Suprapubic skin (tissue), 4 donors: ENCODE results near the gene ARID1B. TPM values are rescaled to one million over a fixed set of nuclear protein-coding genes. Genes with fewer than 3 reads are reported as not detected.

Experiments
- DNase-seq, 2 donors: peaks; one replicate each; pipeline ENCODE4 v3.0.0-alpha.2; 2019; ENCODE audit warnings: low spot score in 2 of 2
- H3K27ac ChIP-seq: fragments of 200-600 bp; sonication (generic); one replicate; pipeline ENCODE4 v1.5.1; 2019
- H3K27me3 ChIP-seq: fragments of 200-600 bp; sonication (generic); one replicate; pipeline ENCODE4 v1.5.1; 2019
- H3K36me3 ChIP-seq: fragments of 200-600 bp; sonication (generic); one replicate; pipeline ENCODE4 v1.5.1; 2019
- H3K4me1 ChIP-seq: fragments of 200-600 bp; sonication (generic); one replicate; pipeline ENCODE4 v1.5.1; 2019
- H3K4me3 ChIP-seq: fragments of 200-600 bp; sonication (generic); one replicate; pipeline ENCODE4 v1.5.1; 2019; ENCODE audit warnings: mild to moderate bottlenecking
- H3K9me3 ChIP-seq: fragments of 200-600 bp; sonication (generic); one replicate; pipeline ENCODE4 v1.5.1; 2019
- CTCF ChIP-seq, 2 donors: fragments of 200-600 bp in 1 of 2; fragments of 450-650 bp in 1 of 2; sonication (generic) in 1 of 2; IDR thresholded peaks; one replicate each; pipeline ENCODE4 v1.5.1; 2016 to 2019; ENCODE audit warnings: antibody characterized with exemption in 2 of 2, mild to moderate bottlenecking in 1 of 2, moderate library complexity in 1 of 2
- EP300 ChIP-seq: sonication (generic); formaldehyde crosslinking; IDR thresholded peaks from one replicate; pipeline ENCODE4 v1.6.1; 2017; ENCODE audit warnings: antibody characterized with exemption
- POLR2A ChIP-seq, 2 donors: fragments of 450-650 bp; IDR thresholded peaks; one replicate each; pipeline ENCODE4 v1.6.1; 2017; ENCODE audit warnings: antibody characterized with exemption in 2 of 2, mild to moderate bottlenecking in 2 of 2, moderate library complexity in 2 of 2
- POLR2AphosphoS5 ChIP-seq, 3 donors: sonication (generic); formaldehyde crosslinking; IDR thresholded peaks; one replicate each; pipeline ENCODE4 v1.6.1; 2017; ENCODE audit warnings: antibody characterized with exemption in 3 of 3
- WGBS: methylation state at CpG from one replicate; pipeline ENCODE4 v1.1.5; 2018; 5-methylcytosine and 5-hydroxymethylcytosine counted together
- total RNA-seq, 4 donors: library from RNA; depleted of rRNA; stranded (reverse); fragments of >200 nt; gene quantifications; one replicate each; pipeline ENCODE4 v1.1.0, GENCODE V29; 2016

ARID1B gene
- total RNA-seq, 4 donors from 2014 or later = 102 to 233 (median 129) TPM

GRCh38 chr6:157068691-157069324 lies 291.6 kb downstream of the ARID1B start:
- peaks cover 17% of the 10 kb centered on the region for H3K4me1 ChIP-seq
- no peak overlapping the region for H3K4me3 ChIP-seq
- no peak for TF ChIP-seq POLR2A (IDR thresholded peaks at IDR 0.05)
- TF ChIP-seq EP300 = no peak
- TF ChIP-seq POLR2AphosphoS5 (IDR thresholded peaks at IDR 0.05) = no peak
- TF ChIP-seq CTCF (IDR thresholded peaks at IDR 0.05) = no peak
- 72% methylated on average over 7 of the region's 7 CpGs for WGBS
- no peaks in the 10 kb centered on the region for H3K36me3 ChIP-seq
- H3K27me3 ChIP-seq = no peaks in the 10 kb centered on the region
- no peaks in the 10 kb centered on the region for H3K9me3 ChIP-seq
- DNase-seq = no peak
- H3K27ac ChIP-seq = no peak overlapping the region

GRCh38 chr6:157069585-157069984 lies 292.4 kb downstream of the ARID1B start:
- peaks cover 17% of the 10 kb centered on the region for H3K4me1 ChIP-seq
- TF ChIP-seq POLR2AphosphoS5 (IDR thresholded peaks at IDR 0.05) = no peak
- TF ChIP-seq EP300 = no peak
- no peak for TF ChIP-seq CTCF (IDR thresholded peaks at IDR 0.05)
- no peak for TF ChIP-seq POLR2A (IDR thresholded peaks at IDR 0.05)
- DNase-seq = no peak
- no peak overlapping the region for H3K4me3 ChIP-seq
- no peak overlapping the region for H3K27ac ChIP-seq
- H3K27me3 ChIP-seq = no peaks in the 10 kb centered on the region
- no peaks in the 10 kb centered on the region for H3K36me3 ChIP-seq
- WGBS = 95% methylated on average over 5 of the region's 5 CpGs
- H3K9me3 ChIP-seq = no peaks in the 10 kb centered on the region

GRCh38 chr6:157070403-157071107 lies 293.4 kb downstream of the ARID1B start:
- H3K9me3 ChIP-seq = no peaks in the 10 kb centered on the region
- H3K4me1 ChIP-seq = peaks cover 17% of the 10 kb centered on the region
- no peak overlapping the region for H3K27ac ChIP-seq
- no peak for DNase-seq
- H3K27me3 ChIP-seq = no peaks in the 10 kb centered on the region
- H3K36me3 ChIP-seq = no peaks in the 10 kb centered on the region
- TF ChIP-seq POLR2A (IDR thresholded peaks at IDR 0.05) = no peak
- no peak for TF ChIP-seq EP300
- no peak for TF ChIP-seq POLR2AphosphoS5 (IDR thresholded peaks at IDR 0.05)
- no peak overlapping the region for H3K4me3 ChIP-seq
- 39% methylated on average over 8 of the region's 8 CpGs for WGBS

GRCh38 chr6:157072128-157072527 lies 294.9 kb downstream of the ARID1B start:
- Histone ChIP-seq H3K27me3 (no peaks in the 10 kb centered on the region), H3K27ac (no peak overlapping the region), H3K4me1 (peaks cover 17% of the 10 kb centered on the region), H3K4me3 (no peak overlapping the region), H3K9me3 (no peaks in the 10 kb centered on the region), H3K36me3 (no peaks in the 10 kb centered on the region)
- DNase-seq = no peak
- no peak for TF ChIP-seq POLR2AphosphoS5 (IDR thresholded peaks at IDR 0.05)
- no peak for TF ChIP-seq EP300
- no peak for TF ChIP-seq CTCF (IDR thresholded peaks at IDR 0.05)
- no peak for TF ChIP-seq POLR2A (IDR thresholded peaks at IDR 0.05)
- WGBS = 81% methylated on average over 2 of the region's 2 CpGs

GRCh38 chr6:157073596-157073995 lies 296.4 kb downstream of the ARID1B start:
- Histone ChIP-seq H3K4me1 (peaks cover 17% of the 10 kb centered on the region), H3K9me3 (no peaks in the 10 kb centered on the region), H3K27ac (no peak overlapping the region), H3K36me3 (no peaks in the 10 kb centered on the region), H3K4me3 (no peak overlapping the region), H3K27me3 (no peaks in the 10 kb centered on the region)
- TF ChIP-seq CTCF (IDR thresholded peaks at IDR 0.05) (no peak), EP300 (no peak), POLR2AphosphoS5 (IDR thresholded peaks at IDR 0.05) (no peak), POLR2A (IDR thresholded peaks at IDR 0.05) (no peak)
- WGBS = 72% methylated on average over 4 of the region's 4 CpGs
- no peak for DNase-seq
